ENCODE results near the gene DIDO1.
A peak's percentile ranks its signal among the peaks of the same experiment; 100 is the strongest.

The DIDO1 gene

DNA sequence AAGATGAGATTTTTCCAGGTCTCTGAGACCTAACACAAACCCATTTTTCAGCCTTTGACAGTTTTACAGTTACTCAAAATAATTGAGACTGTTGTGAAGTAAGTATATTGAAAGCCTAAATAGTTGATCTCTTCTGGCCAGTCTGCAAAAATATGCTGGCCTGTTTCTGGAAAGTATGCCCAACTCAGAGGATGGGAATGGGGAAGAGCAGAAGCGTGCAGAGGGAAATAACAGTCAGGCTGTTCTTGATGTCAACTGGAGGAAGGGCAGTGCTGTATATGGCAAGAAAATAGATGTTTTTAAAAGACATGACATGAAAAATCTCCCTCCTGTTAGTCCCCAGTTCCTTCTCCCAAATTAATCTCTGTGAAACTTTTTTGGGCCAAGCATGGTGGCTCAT is 15.5 kb upstream of the DIDO1 start:
- DNase-seq (ENCODE audit: low read depth), result no peak
- H3K4me3 ChIP-seq (replicated peaks; ENCODE audit: low read depth, low read length), result no peak overlapping the region

DNA sequence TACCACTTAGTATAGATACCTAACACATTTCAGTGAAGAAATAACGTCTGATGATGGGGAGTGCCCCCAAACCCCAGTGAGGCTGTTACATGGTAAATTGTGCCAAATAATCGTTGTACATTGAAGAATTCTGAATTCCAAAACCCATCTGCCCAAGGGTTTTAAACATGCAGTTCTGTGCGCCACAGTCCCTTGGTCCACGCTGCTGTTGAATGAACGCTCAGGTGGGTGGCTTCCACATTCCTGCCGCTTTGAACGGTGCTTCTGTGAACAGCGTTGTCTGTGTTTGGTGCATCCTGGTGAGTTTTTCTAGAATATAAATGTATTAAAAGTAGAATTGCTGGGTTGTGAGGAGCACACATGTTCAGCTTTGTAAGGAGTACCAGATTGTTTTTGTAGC is 14.6 kb upstream of the DIDO1 start:
- TF ChIP-seq, protein P1, sequence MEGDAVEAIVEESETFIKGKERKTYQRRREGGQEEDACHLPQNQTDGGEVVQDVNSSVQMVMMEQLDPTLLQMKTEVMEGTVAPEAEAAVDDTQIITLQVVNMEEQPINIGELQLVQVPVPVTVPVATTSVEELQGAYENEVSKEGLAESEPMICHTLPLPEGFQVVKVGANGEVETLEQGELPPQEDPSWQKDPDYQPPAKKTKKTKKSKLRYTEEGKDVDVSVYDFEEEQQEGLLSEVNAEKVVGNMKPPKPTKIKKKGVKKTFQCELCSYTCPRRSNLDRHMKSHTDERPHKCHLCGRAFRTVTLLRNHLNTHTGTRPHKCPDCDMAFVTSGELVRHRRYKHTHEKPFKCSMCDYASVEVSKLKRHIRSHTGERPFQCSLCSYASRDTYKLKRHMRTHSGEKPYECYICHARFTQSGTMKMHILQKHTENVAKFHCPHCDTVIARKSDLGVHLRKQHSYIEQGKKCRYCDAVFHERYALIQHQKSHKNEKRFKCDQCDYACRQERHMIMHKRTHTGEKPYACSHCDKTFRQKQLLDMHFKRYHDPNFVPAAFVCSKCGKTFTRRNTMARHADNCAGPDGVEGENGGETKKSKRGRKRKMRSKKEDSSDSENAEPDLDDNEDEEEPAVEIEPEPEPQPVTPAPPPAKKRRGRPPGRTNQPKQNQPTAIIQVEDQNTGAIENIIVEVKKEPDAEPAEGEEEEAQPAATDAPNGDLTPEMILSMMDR (IDR thresholded peaks at IDR 0.05; ENCODE audit: low read length, missing control alignments), result no peak
- H3K4me3 ChIP-seq (replicated peaks; ENCODE audit: low read depth, low read length), result no peak overlapping the region
- DNase-seq (ENCODE audit: low read depth), result no peak

More for the DNA sequence above, 15.5 kb upstream of the DIDO1 start:
- TF ChIP-seq, protein P1 (IDR thresholded peaks at IDR 0.05; ENCODE audit: low read length, missing control alignments), result no peak

DNA sequence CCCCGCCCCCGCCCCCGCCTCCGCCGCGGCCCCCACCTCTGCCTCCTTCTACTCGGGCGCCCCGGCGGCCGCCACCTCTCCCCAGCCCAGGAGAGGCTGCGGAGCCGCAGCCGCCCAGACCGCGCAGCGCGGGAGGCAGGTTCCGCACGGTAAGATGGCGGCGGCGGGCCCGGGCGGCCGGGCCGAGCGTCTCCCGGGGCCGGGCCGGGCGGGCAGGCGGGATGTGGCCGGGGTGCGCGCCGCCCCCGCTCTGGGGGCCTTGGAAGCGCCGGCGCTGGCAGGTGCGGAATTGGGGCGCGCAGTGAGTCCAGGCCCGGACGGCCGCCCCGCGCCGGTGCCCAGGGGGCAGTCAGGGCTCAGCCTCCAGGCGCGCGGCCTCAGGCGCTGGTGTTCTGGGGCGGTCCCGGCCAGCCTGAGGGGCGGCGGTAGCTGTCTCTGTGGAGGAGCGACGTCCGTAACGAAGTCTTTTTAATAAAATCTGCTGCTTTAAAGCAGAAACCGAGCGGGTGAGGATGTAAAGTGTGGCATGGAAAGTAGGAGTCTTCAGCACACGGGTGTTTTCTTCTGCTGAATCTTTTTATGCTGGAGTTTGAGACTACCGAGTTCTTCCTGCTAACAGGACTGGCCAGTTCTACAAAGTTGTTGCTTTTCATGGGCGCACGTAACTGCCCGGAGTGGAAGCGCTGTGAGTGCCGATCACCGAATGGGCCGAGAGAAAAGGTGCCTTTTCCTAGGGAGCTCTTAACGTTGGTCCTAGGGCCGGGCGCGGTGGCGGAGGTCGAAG is 12.0 kb upstream of the DIDO1 start, which contains the start of gene GID8:
Gene GID8 (plus strand): TSS at position 43 of the 784 bp plus-strand sequence. CDS start 3,356 bp downstream, outside the sequence.
- DNase-seq (ENCODE audit: low read depth), result peak; percentile 49
- TF ChIP-seq, protein P1 (IDR thresholded peaks at IDR 0.05; ENCODE audit: low read length, missing control alignments), result no peak

DNA sequence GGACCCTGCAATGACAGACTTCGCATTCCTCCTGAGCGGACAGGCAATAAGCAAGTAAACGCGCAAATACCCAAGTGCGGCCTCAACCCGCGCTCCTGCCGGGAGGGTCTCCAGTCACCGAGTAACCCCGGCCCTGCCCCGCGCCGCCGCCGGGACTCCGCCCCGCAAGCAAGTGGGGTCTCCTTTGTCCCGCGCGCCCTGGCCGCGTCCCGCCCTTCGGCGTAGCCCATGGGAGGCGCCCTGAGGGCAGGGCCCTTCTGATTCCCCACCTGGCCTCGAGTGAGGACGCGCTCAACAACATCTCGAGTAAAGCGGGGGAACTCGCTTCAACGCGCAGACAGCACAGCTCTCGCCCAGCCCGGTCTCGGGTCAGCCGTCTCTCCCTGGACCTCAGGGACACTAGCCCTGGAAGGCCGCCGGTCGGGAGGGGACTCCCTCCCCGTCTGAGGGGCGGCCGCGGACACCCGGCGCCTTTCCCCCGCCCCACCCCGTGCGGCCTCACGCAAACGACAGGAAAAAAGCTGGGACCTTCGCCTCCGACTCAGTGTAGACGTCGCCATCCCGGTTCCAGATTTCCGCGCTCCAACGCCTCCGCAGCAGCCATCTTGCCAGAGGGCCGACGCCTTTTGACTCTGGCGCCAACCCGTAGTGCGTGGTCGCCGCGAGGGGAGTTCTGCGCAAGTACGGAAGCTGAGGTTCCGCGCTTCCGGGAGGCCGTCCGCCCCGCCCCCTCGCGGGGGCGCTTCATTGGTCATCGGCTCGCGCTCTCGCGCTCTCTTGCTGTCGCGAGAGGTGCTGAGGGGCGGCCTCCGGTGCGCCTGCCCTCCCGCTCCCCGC is 11.2 kb upstream of the DIDO1 start:
- TF ChIP-seq, protein P1 (IDR thresholded peaks at IDR 0.05; ENCODE audit: low read length, missing control alignments), result no peak
- peak; percentile 97 for DNase-seq (ENCODE audit: low read depth)
- peak overlapping the region; percentile 95 for H3K4me3 ChIP-seq (replicated peaks; ENCODE audit: low read depth, low read length)

More for the DNA sequence above, 12.0 kb upstream of the DIDO1 start, which contains the start of gene GID8:
- peak within 1 kb of the TSS; percentile 95 for H3K4me3 ChIP-seq (replicated peaks; ENCODE audit: low read depth, low read length)

DNA sequence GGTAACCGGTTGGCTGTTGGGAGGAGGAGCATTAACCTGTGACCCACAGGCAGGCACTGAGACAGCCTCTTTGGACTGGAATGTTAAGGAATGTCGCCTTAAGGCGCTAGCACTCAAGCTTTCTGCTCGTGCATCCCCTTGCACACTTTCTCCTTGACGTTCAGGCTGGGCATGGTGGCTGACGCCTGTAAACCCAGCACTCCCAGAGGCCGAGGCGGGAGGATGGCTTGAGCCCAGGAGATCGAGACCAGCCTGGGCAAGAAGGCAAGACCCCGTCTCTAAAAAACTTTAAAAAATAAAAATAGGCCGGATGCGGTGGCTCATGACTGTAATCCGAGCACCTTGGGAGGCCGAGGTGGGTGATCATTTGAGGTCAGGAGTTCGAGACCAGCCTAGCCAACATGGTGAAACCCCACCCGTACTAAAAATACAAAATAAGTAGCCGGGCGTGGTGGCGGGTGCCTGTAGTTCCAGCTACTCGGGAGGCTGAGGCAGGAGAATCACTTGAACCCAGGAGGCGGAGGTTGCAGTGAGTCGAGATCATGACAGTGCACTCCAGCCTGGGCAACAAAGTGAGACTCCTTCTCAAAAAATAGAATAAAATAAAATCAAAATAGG is 9.8 kb upstream of the DIDO1 start:
- peak overlapping the region; percentile 95 for H3K4me3 ChIP-seq (replicated peaks; ENCODE audit: low read depth, low read length)
- DNase-seq (ENCODE audit: low read depth), result no peak
- TF ChIP-seq, protein P1 (IDR thresholded peaks at IDR 0.05; ENCODE audit: low read length, missing control alignments), result no peak

DNA sequence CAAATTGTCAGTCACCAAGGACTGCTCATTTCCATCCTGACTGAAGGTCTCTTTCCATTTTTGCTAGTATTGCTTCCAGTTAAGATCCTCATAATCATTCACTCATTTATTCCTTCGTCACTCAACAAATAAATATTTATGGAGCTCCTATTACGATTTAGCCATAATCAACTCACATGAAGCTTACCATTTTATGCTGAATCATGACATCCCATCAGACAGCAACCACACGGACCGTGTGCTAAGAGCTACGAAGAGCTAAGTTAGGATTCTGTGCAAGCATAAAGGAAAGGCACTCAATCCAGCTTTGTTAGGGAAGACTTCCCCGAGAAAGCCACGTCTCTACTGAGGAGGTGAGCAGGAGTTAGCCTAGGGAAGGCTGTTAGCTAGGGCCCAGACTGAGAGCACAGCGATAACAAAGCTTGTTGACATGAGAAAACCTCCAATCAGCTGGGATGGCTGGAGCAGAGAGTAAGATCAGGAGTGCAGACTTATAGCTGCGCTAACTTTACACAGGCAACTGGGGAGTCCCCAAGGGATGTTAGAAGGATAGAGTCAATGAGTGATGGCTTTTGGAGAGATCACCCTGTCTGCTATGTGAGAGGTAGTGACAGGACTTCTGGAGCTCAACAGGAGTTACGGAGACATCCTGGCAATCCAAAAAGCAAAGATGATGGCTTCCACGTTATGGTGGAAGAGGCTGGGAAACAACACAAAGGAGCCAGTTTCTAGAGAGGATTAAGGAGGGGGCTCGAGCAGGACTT is 9.1 kb upstream of the DIDO1 start:
- H3K4me3 ChIP-seq (replicated peaks; ENCODE audit: low read depth, low read length), result no peak overlapping the region
- TF ChIP-seq, protein P1 (IDR thresholded peaks at IDR 0.05; ENCODE audit: low read length, missing control alignments), result no peak
- DNase-seq (ENCODE audit: low read depth), result no peak
